K562 (cell line): ENCODE data around the gene XRCC3. TPM values are rescaled to one million over a fixed set of nuclear protein-coding genes. Genes with fewer than 3 reads are reported as not detected.

ENCODE experiments used
- ATAC-seq: fragments of 200-7000 bp; cut with Tn5 transposase; 3 replicates; pipeline ENCODE4 v1.9.1; 2020; ENCODE audit warnings: moderate library complexity
- BruUV-seq: library from RNA; stranded (reverse); fragments of 400-500 nt; replicated peaks from 2 replicates; lab custom pipeline; 2021; lab: Mats Ljungman, UMichigan
- CTCF ChIA-PET: fragments of 300-600 bp; formaldehyde crosslinking; extraction: SDS; loops from one replicate; lab custom pipeline; 2021; ENCODE audit warnings: low intra/inter-chr PET ratio; lab: Yijun Ruan, JAX
- POLR2A ChIA-PET: fragments of 300-600, 350-650 bp; sonication (Branson Sonifier 250); formaldehyde crosslinking; extraction: SDS; loops from one replicate; lab custom pipeline; 2021; ENCODE audit warnings: antibody characterized with exemption, inconsistent platforms; lab: Yijun Ruan, JAX
- DNase-seq, 4 experiments: peaks; one replicate each; pipeline versions ENCODE4 v3.0.0 to v3.0.0-alpha.2; 2011 to 2018; ENCODE audit warnings: low spot score in 3 of 4, mixed read lengths in 3 of 4; ENCODE audit errors: extremely low read depth in 1 of 4
- FAIRE-seq: peaks from 2 replicates; lab custom pipeline; 2011; peaks lifted over from hg19 to GRCh38; lab: Jason Lieb, UNC
- H2AFZ ChIP-seq: 2 replicates; pipeline ENCODE4 v1.6.0; 2011; ENCODE audit warnings: low read depth, low read length, control low read depth, inconsistent platforms
- H3K27ac ChIP-seq: fragments of 200-600 bp; 3 replicates; pipeline ENCODE4 v1.8.0; 2011; ENCODE audit warnings: low read depth, mild to moderate bottlenecking, control low read depth, inconsistent platforms, low read length, moderate library complexity, mixed read lengths; ENCODE audit errors: extremely low read depth
- H3K27me3 ChIP-seq, 2 experiments: fragments of 300-600 bp in 1 of 2; 2 replicates in 1 of 2; 3 replicates in 1 of 2; pipeline versions ENCODE4 v1.6.0 to v1.8.0; 2011; ENCODE audit warnings: inconsistent platforms in 2 of 2, low read length in 2 of 2, mild to moderate bottlenecking in 1 of 2, mixed read lengths in 1 of 2, moderate library complexity in 1 of 2; ENCODE audit not compliant: control insufficient read depth in 2 of 2, insufficient read depth in 2 of 2
- H3K36me3 ChIP-seq: fragments of 300-600 bp; 3 replicates; pipeline ENCODE4 v1.8.0; 2011; ENCODE audit warnings: mild to moderate bottlenecking, low read length, inconsistent platforms; ENCODE audit not compliant: control insufficient read depth, insufficient read depth
- H3K4me1 ChIP-seq, 2 experiments: fragments of 200-600 bp in 1 of 2; replicated peaks in 1 of 2; 2 replicates in 1 of 2; 3 replicates in 1 of 2; pipeline versions ENCODE4 v1.5.1 to v1.8.0; 2011; ENCODE audit warnings: inconsistent platforms in 2 of 2, low read length in 2 of 2, mild to moderate bottlenecking in 1 of 2, mixed read lengths in 1 of 2, moderate library complexity in 1 of 2; ENCODE audit not compliant: control insufficient read depth in 2 of 2, insufficient read depth in 2 of 2
- H3K4me2 ChIP-seq: 2 replicates; pipeline ENCODE4 v1.6.1; 2011; ENCODE audit warnings: low read length, control low read depth, inconsistent platforms, mixed read lengths; ENCODE audit not compliant: insufficient read depth
- H3K4me3 ChIP-seq: fragments of 200-600 bp; sonication (generic), shearing (Covaris generic); 2 replicates; pipeline ENCODE4 v1.5.1; 2016; ENCODE audit warnings: control low read depth, inconsistent platforms
- H3K79me2 ChIP-seq: fragments of 200-600 bp; 3 replicates; pipeline ENCODE4 v1.8.0; 2011; ENCODE audit warnings: low read length, inconsistent platforms; ENCODE audit not compliant: control insufficient read depth, insufficient read depth
- H3K9ac ChIP-seq, 2 experiments: 2 replicates each; pipeline versions ENCODE4 v1.6.0 to v1.6.1; 2011; ENCODE audit warnings: low read depth in 2 of 2, low read length in 2 of 2, control low read depth in 1 of 2, inconsistent platforms in 1 of 2, mild to moderate bottlenecking in 1 of 2, mixed read lengths in 1 of 2; ENCODE audit not compliant: insufficient read depth in 1 of 2
- H3K9me1 ChIP-seq: one replicate; pipeline ENCODE4 v1.6.0; 2011; ENCODE audit warnings: inconsistent platforms, mild to moderate bottlenecking, low read length, moderate library complexity; ENCODE audit not compliant: control insufficient read depth, insufficient read depth
- H3K9me3 ChIP-seq: replicated peaks from 2 replicates; pipeline ENCODE4 v1.5.1; 2011; ENCODE audit warnings: low read depth, low read length, inconsistent platforms; ENCODE audit not compliant: control insufficient read depth, insufficient read depth
- H4K20me1 ChIP-seq: replicated peaks from 2 replicates; pipeline ENCODE4 v1.6.1; 2011; ENCODE audit warnings: low read length, inconsistent platforms, mixed read lengths; ENCODE audit not compliant: control insufficient read depth, insufficient read depth
- CHCHD3 ChIP-seq: fragments of 250-450 bp; sonication (Bioruptor Pico); IDR thresholded peaks from 2 replicates; pipeline ENCODE4 v2.1.2; 2022; ENCODE audit warnings: mild to moderate bottlenecking
- ELF4 ChIP-seq: fragments of 450-650 bp; formaldehyde crosslinking; IDR thresholded peaks from 2 replicates; pipeline ENCODE4 v1.4.0; 2022; ENCODE audit warnings: missing genetic modification characterization
- ERF ChIP-seq: fragments of 450-650 bp; formaldehyde crosslinking; IDR thresholded peaks from 2 replicates; pipeline ENCODE4 v1.4.0; 2020; ENCODE audit warnings: mild to moderate bottlenecking, mixed read lengths
- ETV1 ChIP-seq: fragments of 450-650 bp; conservative IDR thresholded peaks from 2 replicates; pipeline ENCODE4 v1.6.1; 2016; ENCODE audit warnings: missing genetic modification characterization, control low read depth, low read depth, missing compliant biosample characterization
- FOS ChIP-seq: IDR thresholded peaks from 3 replicates; pipeline ENCODE4 v1.6.1; 2011; ENCODE audit not compliant: insufficient read length; ENCODE audit errors: extremely low read depth
- GATAD2B ChIP-seq: fragments of 450-650 bp; IDR thresholded peaks from 2 replicates; pipeline ENCODE4 v1.6.1; 2017; ENCODE audit warnings: mild to moderate bottlenecking, borderline replicate concordance
- GMEB1 ChIP-seq: fragments of 250-450 bp; sonication (Bioruptor Pico); IDR thresholded peaks from 2 replicates; pipeline ENCODE4 v1.4.0; 2020; ENCODE audit warnings: mild to moderate bottlenecking
- KAT2B ChIP-seq: IDR thresholded peaks from one replicate; pipeline ENCODE4 v1.6.1; 2012; ENCODE audit warnings: low read depth, mild to moderate bottlenecking, control low read depth, inconsistent platforms, low read length, moderate library complexity
- MLLT1 ChIP-seq, 2 experiments: fragments of 450-650 bp; IDR thresholded peaks; 2 replicates each; pipeline ENCODE4 v1.6.1; 2016
- PCBP2 ChIP-seq: fragments of 200-400 bp; formaldehyde crosslinking; IDR thresholded peaks from 2 replicates; pipeline ENCODE4 v1.6.1; 2018; ENCODE audit warnings: low read length, low read depth, mild to moderate bottlenecking, moderate library complexity; ENCODE audit not compliant: poor library complexity, severe bottlenecking
- POU5F1 ChIP-seq: fragments of 150-350 bp; IDR thresholded peaks from 2 replicates; pipeline ENCODE4 v1.6.1; 2014; ENCODE audit warnings: borderline replicate concordance, low read length, low read depth, mild to moderate bottlenecking; ENCODE audit not compliant: partially characterized antibody
- PYGO2 ChIP-seq: fragments of 450-650 bp; IDR thresholded peaks from 2 replicates; pipeline ENCODE4 v1.6.1; 2016; ENCODE audit warnings: mild to moderate bottlenecking, missing genetic modification characterization, moderate library complexity, missing compliant biosample characterization
- RFX5 ChIP-seq: IDR thresholded peaks from 2 replicates; pipeline ENCODE4 v1.6.1; 2011; ENCODE audit warnings: low read depth, mild to moderate bottlenecking, improper control_type of control experiment, low read length
- SETDB1 ChIP-seq: IDR thresholded peaks from one replicate; pipeline ENCODE4 v1.6.1; 2012; ENCODE audit warnings: low read length, control low read depth, inconsistent platforms
- SMC3 ChIP-seq: conservative IDR thresholded peaks from 2 replicates; pipeline ENCODE4 v1.6.1; 2011; ENCODE audit warnings: low read depth, low read length, improper control_type of control experiment; ENCODE audit not compliant: insufficient read depth
- ZFP30 ChIP-seq: fragments of 250-450 bp; sonication (Bioruptor Pico); IDR thresholded peaks from 2 replicates; pipeline ENCODE4 v1.8.0; 2022; ENCODE audit warnings: moderate library complexity, mild to moderate bottlenecking, inconsistent platforms, borderline replicate concordance
- ZNF217 ChIP-seq: sonication (generic); formaldehyde crosslinking; IDR thresholded peaks from 2 replicates; pipeline ENCODE4 v1.8.0; 2022; ENCODE audit warnings: mild to moderate bottlenecking, missing genetic modification reagents
- ZNF408 ChIP-seq: fragments of 250-450 bp; sonication (Bioruptor Pico); IDR thresholded peaks from 2 replicates; pipeline ENCODE4 v1.4.0; 2020; ENCODE audit warnings: low read depth, mild to moderate bottlenecking, moderate library complexity
- WGBS: fragments of 100-300 bp; shearing (Covaris generic); methylation state at CpG from one replicate; pipeline ENCODE4 v1.1.6; 2016; ENCODE audit warnings: low coverage, mixed read lengths; ENCODE audit not compliant: insufficient coverage; ENCODE audit errors: missing lambda C conversion rate; 5-methylcytosine and 5-hydroxymethylcytosine counted together
- in situ Hi-C: fragments of 300-500 bp; cut with MboI; formaldehyde crosslinking; loops from 4 replicates; pipeline ENCODE4 v1.15.0; 2018; ENCODE audit warnings: inconsistent platforms, mixed read lengths
- intact Hi-C: fragments of 100-400 bp; cut with micrococcal nuclease; formaldehyde crosslinking; loops from 2 replicates; pipeline ENCODE4 v1.14.2; 2022
- polyA plus RNA-seq, 8 experiments: library from polyadenylated mRNA; depleted of rRNA in 4 of 8; stranded (reverse) in 5 of 8; unstranded in 3 of 8; fragments of >200 nt; fragmentation: Nextera tagmentation in 2 of 8; fragmentation: Illumina TruSeq in 1 of 8; extraction: Ambion mirVana in 2 of 8; extraction: Trizol in 1 of 8; gene quantifications; 2 replicates each; pipeline versions ENCODE4 v1.2.1 to v1.2.3, GENCODE V29; 2011 to 2014; ENCODE audit warnings: inconsistent platforms in 1 of 8, missing spikeins in 1 of 8
- total RNA-seq, 7 experiments: library from RNA; depleted of rRNA in 6 of 7; stranded (reverse); fragments of >200 nt in 6 of 7; fragmentation: Illumina TruSeq in 2 of 7; extraction: Trizol in 2 of 7; gene quantifications; 2 replicates each; pipeline versions ENCODE4 v1.2.1 to v1.2.3, GENCODE V29; 2011 to 2021; ENCODE audit warnings: low replicate concordance in 1 of 7

XRCC3 gene
- total and polyA plus RNA-seq, 9 of the 15 experiments (the other 6 are each of a cell fraction or from before 2014, with no cell fraction given): 0.34 to 59.3 (median 30.3) TPM

- DNase-seq: no peak
- Histone ChIP-seq H3K36me3 (peaks cover 61% of the 10 kb centered on the region), H3K4me1 (no peaks in the 10 kb centered on the region), H3K27me3 (no peaks in the 10 kb centered on the region), H3K9me1 (no peaks in the 10 kb centered on the region), H3K4me2 (no peak overlapping the region), H2AFZ (no peak overlapping the region), H3K79me2 (peaks cover 12% of the 10 kb centered on the region), H3K27ac (no peak overlapping the region), H3K9me3 (no peaks in the 10 kb centered on the region), H3K9ac (no peak overlapping the region), H4K20me1 (no peaks in the 10 kb centered on the region), H3K4me3 (no peak overlapping the region)
- 90% methylated on average over 2 of the region's 4 CpGs for WGBS
- ChIA-PET POLR2A (no interaction called here), CTCF (no interaction called here)
- no peak for TF ChIP-seq ETV1 (tag)
- no peak for TF ChIP-seq FOS
- TF ChIP-seq MLLT1 (IDR thresholded peaks at IDR 0.05): no peak
- no peak for TF ChIP-seq ZNF408 (CRISPR knock-in tag)
- TF ChIP-seq PCBP2: no peak
- no peak for TF ChIP-seq SETDB1
- TF ChIP-seq ERF (CRISPR knock-in tag): no peak
- TF ChIP-seq GMEB1 (CRISPR knock-in tag): no peak
- TF ChIP-seq ZFP30 (CRISPR knock-in tag): no peak
- no peak for TF ChIP-seq RFX5
- TF ChIP-seq KAT2B: no peak
- TF ChIP-seq ZNF217 (CRISPR knock-in tag): no peak
- no peak for TF ChIP-seq SMC3
- no peak for TF ChIP-seq GATAD2B
- no peak for TF ChIP-seq PYGO2 (tag)
- TF ChIP-seq POU5F1: no peak
- no peak for TF ChIP-seq ELF4 (CRISPR knock-in tag)
- no peak for TF ChIP-seq CHCHD3
- ATAC-seq: no peak
- BruUV-seq: no TSS peak
- FAIRE-seq: no peak
- in situ Hi-C loops (no loop called here), intact Hi-C loops (no loop called here)
These were observed 59.1 kb downstream of the XRCC3 start for GRCh38 chr14:103656031-103656755.
